Body of pancreas (tissue), 4 donors: ENCODE data around the gene RB1.

Source experiments
- POLR2A ChIP-seq, 3 donors: fragments of 450-650 bp; IDR thresholded peaks; one replicate each; pipeline ENCODE4 v1.6.1; 2016; ENCODE audit warnings: antibody characterized with exemption in 3 of 3, mild to moderate bottlenecking in 2 of 3
- TF ChIP-seq, protein P1 (sequence below), 7 experiments: fragments of 450-650 bp in 4 of 7; fragments of 200-600 bp in 3 of 7; sonication (generic) in 3 of 7; IDR thresholded peaks; one replicate each; pipeline ENCODE4 v1.5.1; 2016 to 2019; ENCODE audit warnings: antibody characterized with exemption in 7 of 7

GRCh38 chr13:48530833-48531232 lies 227.3 kb downstream of the RB1 start:
- TF ChIP-seq, protein P1, sequence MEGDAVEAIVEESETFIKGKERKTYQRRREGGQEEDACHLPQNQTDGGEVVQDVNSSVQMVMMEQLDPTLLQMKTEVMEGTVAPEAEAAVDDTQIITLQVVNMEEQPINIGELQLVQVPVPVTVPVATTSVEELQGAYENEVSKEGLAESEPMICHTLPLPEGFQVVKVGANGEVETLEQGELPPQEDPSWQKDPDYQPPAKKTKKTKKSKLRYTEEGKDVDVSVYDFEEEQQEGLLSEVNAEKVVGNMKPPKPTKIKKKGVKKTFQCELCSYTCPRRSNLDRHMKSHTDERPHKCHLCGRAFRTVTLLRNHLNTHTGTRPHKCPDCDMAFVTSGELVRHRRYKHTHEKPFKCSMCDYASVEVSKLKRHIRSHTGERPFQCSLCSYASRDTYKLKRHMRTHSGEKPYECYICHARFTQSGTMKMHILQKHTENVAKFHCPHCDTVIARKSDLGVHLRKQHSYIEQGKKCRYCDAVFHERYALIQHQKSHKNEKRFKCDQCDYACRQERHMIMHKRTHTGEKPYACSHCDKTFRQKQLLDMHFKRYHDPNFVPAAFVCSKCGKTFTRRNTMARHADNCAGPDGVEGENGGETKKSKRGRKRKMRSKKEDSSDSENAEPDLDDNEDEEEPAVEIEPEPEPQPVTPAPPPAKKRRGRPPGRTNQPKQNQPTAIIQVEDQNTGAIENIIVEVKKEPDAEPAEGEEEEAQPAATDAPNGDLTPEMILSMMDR (IDR thresholded peaks at IDR 0.05), result no peak
- no peak for TF ChIP-seq POLR2A (IDR thresholded peaks at IDR 0.05)
